Psoas muscle (tissue), 8 donors: ENCODE data around the gene BCHE. TPM values are rescaled to one million over a fixed set of nuclear protein-coding genes. Genes with fewer than 3 reads are reported as not detected.

Experiments used
- ATAC-seq, 4 donors: fragments of 200-7000 bp; cut with Tn5 transposase; one replicate each; pipeline ENCODE4 v1.9.1; 2020; ENCODE audit warnings: moderate library complexity in 3 of 4, mild to moderate bottlenecking in 2 of 4
- DNase-seq, 2 donors: peaks; one replicate each; pipeline ENCODE4 v3.0.0-alpha.2; 2020
- H3K27ac ChIP-seq: fragments of 200-600 bp; one replicate; pipeline ENCODE4 v1.8.0; 2022
- H3K27me3 ChIP-seq, 3 donors: fragments of 200-600 bp in 1 of 3; one replicate each; pipeline versions ENCODE4 v1.6.1 to v1.8.0; 2013 to 2022; ENCODE audit warnings: low read length in 2 of 3, mild to moderate bottlenecking in 2 of 3, moderate library complexity in 1 of 3; ENCODE audit not compliant: insufficient read depth in 3 of 3
- H3K36me3 ChIP-seq, 2 donors: fragments of 200-600 bp in 1 of 2; one replicate each; pipeline versions ENCODE4 v1.6.1 to v1.8.0; 2013 to 2022; ENCODE audit warnings: low read depth in 1 of 2, mild to moderate bottlenecking in 1 of 2, moderate library complexity in 1 of 2; ENCODE audit not compliant: insufficient read depth in 1 of 2
- H3K4me1 ChIP-seq: fragments of 200-600 bp; one replicate; pipeline ENCODE4 v1.8.0; 2022
- H3K4me3 ChIP-seq: fragments of 200-600 bp; one replicate; pipeline ENCODE4 v1.8.0; 2022; ENCODE audit warnings: mild to moderate bottlenecking
- H3K9me3 ChIP-seq: fragments of 200-600 bp; one replicate; pipeline ENCODE4 v1.8.0; 2022
- WGBS, 3 donors: extraction: QIAGEN DNeasy Blood & Tissue Kit; methylation state at CpG; one replicate each; pipeline versions ENCODE4 v1.1.6 to v1.1.7; 2013; 5-methylcytosine and 5-hydroxymethylcytosine counted together
- intact Hi-C, 2 donors: fragments of 100-400 bp; cut with DNase I; formaldehyde crosslinking; loops; one replicate each; pipeline versions ENCODE4 v1.11.0 to v1.14.2; 2022
- polyA plus RNA-seq, 3 donors: library from polyadenylated mRNA; stranded (reverse); fragments of 200-250 nt; gene quantifications; one replicate each; pipeline ENCODE4 v1.2.3, GENCODE V29; 2013
- total RNA-seq, 4 donors: library from RNA; stranded (reverse); fragmentation: NEBNext Ultra II Directional in 2 of 4; extraction: Animal tissue kit (Norgen Biotek cat#: 25700) in 2 of 4; gene quantifications; one replicate each; pipeline versions ENCODE4 v1.2.1 to v1.2.4, GENCODE V29; 2021 to 2023
- TF ChIP-seq, protein P1 (sequence below): fragments of 200-600 bp; IDR thresholded peaks from one replicate; pipeline ENCODE4 v1.8.0; 2022; ENCODE audit warnings: antibody characterized with exemption
- donor health status: healthy with polysubstance abuse.
- donor health status: DM: no; HTN: no; CAD: no; lungs with moderate emphysema.
- donor health status: Bipolar disorder and iron deficiency.
- donor health status: healthy.
- donor health status: DM: yes; HTN: yes; CAD: no.
- donor health status: DM: no; HTN: no; CAD: no.
- donor health status: DM: no; HTN: no; CAD: no.
- donor health status: DM: yes; HTN: yes; CAD: no.

BCHE gene
- total and polyA plus RNA-seq, 7 donors, result 0.70 to 2.5 (median 1.0) TPM

DNA sequence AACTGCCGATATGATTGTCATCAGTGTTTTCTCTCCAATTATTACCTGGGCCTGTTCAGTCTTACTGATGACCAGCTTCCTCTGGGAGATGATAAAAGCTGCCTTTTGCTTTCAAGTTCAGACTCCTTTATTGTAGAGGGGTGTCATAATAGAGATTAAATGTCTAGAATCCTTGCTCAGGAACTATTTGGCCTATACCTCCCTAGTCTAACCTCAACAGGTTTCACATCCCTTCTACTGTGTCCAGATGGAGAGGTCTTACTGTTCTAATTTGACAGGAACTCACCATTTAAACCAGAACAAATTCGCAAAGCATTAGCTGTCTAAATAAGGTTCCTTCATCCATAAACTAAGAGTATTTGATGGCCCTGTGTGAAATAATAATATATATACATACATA, 88.0 kb downstream of the BCHE start:
- H3K36me3 ChIP-seq, result no peaks in the 10 kb centered on the region
- no peaks in the 10 kb centered on the region for H3K4me1 ChIP-seq
- TF ChIP-seq, protein P1, sequence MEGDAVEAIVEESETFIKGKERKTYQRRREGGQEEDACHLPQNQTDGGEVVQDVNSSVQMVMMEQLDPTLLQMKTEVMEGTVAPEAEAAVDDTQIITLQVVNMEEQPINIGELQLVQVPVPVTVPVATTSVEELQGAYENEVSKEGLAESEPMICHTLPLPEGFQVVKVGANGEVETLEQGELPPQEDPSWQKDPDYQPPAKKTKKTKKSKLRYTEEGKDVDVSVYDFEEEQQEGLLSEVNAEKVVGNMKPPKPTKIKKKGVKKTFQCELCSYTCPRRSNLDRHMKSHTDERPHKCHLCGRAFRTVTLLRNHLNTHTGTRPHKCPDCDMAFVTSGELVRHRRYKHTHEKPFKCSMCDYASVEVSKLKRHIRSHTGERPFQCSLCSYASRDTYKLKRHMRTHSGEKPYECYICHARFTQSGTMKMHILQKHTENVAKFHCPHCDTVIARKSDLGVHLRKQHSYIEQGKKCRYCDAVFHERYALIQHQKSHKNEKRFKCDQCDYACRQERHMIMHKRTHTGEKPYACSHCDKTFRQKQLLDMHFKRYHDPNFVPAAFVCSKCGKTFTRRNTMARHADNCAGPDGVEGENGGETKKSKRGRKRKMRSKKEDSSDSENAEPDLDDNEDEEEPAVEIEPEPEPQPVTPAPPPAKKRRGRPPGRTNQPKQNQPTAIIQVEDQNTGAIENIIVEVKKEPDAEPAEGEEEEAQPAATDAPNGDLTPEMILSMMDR, result no peak
- H3K4me3 ChIP-seq, result no peak overlapping the region
- ATAC-seq (no peak), DNase-seq (no peak)
- H3K9me3 ChIP-seq, result no peaks in the 10 kb centered on the region
- no peaks in the 10 kb centered on the region for H3K27me3 ChIP-seq
- H3K27ac ChIP-seq, result no peak overlapping the region
- intact Hi-C loops, result no loop called here
- 87 to 92% (median 88%) methylated on average over 2 of the region's 2 CpGs for WGBS, 3 donors

- ATAC-seq (no peak), DNase-seq (no peak)
- no peak overlapping the region for H3K27ac ChIP-seq
- no peaks in the 10 kb centered on the region for H3K27me3 ChIP-seq
- WGBS, 3 donors, result 26 to 45% (median 35%) methylated on average over 2 of the region's 2 CpGs
- no peak overlapping the region for H3K4me3 ChIP-seq
- H3K36me3 ChIP-seq, result no peaks in the 10 kb centered on the region
- H3K4me1 ChIP-seq, result no peaks in the 10 kb centered on the region
- H3K9me3 ChIP-seq, result no peaks in the 10 kb centered on the region
- intact Hi-C loops, result no loop called here
- TF ChIP-seq, protein P1, result no peak
Measured at GRCh38 chr3:165748094-165748493, 89.1 kb downstream of the BCHE start.

- Histone ChIP-seq H3K27me3 (no peaks in the 10 kb centered on the region), H3K4me1 (no peaks in the 10 kb centered on the region), H3K9me3 (no peaks in the 10 kb centered on the region), H3K4me3 (no peak overlapping the region), H3K36me3 (no peaks in the 10 kb centered on the region), H3K27ac (no peak overlapping the region)
- no peak for ATAC-seq
- WGBS, 3 donors, result 46 to 66% (median 53%) methylated on average over 2 of the region's 2 CpGs
- intact Hi-C loops, result no loop called here
- TF ChIP-seq, protein P1, result no peak
- DNase-seq, result no peak
Measured at GRCh38 chr3:165746874-165747273, 90.3 kb downstream of the BCHE start.

- intact Hi-C loops, result no loop called here
- H3K27me3 ChIP-seq, result no peaks in the 10 kb centered on the region
- ATAC-seq (no peak), DNase-seq (no peak)
- TF ChIP-seq, protein P1, result no peak
- no peaks in the 10 kb centered on the region for H3K4me1 ChIP-seq
- H3K36me3 ChIP-seq, result no peaks in the 10 kb centered on the region
- no peaks in the 10 kb centered on the region for H3K9me3 ChIP-seq
- no peak overlapping the region for H3K27ac ChIP-seq
- 68 to 87% (median 76%) methylated on average over 3 of the region's 3 CpGs for WGBS, 3 donors
- no peak overlapping the region for H3K4me3 ChIP-seq
Measured at GRCh38 chr3:165744025-165744424, 93.2 kb downstream of the BCHE start.

- TF ChIP-seq, protein P1, result no peak
- Histone ChIP-seq H3K27me3 (no peaks in the 10 kb centered on the region), H3K27ac (no peak overlapping the region), H3K9me3 (no peaks in the 10 kb centered on the region), H3K4me3 (no peak overlapping the region), H3K36me3 (no peaks in the 10 kb centered on the region), H3K4me1 (no peaks in the 10 kb centered on the region)
- no peak for DNase-seq
- ATAC-seq, result no peak
- intact Hi-C loops, result no loop called here
Measured at GRCh38 chr3:165742351-165742750, 94.9 kb downstream of the BCHE start.
